ENCODE results near the gene ELP4.
"Not testable (repeated sequence)": the region's sequence is repeated elsewhere in the genome, so short reads cannot be mapped to it uniquely, and the experiment has no call there.

DNA sequence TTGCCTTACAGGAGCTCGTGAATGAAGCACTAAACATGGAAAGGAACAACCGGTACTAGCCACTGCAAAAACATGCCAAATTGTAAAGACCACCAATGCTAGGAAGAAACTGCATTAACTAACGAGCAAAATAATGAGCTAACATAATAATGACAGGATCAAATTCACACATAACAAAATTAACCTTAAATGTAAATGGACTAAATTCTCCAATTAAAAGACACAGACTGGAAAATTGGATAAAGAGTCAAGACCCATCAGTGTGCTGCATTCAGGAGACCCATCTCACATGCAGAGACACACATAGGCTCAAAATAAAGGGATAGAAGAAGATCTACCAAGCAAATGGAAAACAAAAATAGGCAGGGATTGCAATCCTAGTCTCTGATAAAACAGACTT lies 66.2 kb downstream of the ELP4 start:
- TF ChIP-seq, protein P1, sequence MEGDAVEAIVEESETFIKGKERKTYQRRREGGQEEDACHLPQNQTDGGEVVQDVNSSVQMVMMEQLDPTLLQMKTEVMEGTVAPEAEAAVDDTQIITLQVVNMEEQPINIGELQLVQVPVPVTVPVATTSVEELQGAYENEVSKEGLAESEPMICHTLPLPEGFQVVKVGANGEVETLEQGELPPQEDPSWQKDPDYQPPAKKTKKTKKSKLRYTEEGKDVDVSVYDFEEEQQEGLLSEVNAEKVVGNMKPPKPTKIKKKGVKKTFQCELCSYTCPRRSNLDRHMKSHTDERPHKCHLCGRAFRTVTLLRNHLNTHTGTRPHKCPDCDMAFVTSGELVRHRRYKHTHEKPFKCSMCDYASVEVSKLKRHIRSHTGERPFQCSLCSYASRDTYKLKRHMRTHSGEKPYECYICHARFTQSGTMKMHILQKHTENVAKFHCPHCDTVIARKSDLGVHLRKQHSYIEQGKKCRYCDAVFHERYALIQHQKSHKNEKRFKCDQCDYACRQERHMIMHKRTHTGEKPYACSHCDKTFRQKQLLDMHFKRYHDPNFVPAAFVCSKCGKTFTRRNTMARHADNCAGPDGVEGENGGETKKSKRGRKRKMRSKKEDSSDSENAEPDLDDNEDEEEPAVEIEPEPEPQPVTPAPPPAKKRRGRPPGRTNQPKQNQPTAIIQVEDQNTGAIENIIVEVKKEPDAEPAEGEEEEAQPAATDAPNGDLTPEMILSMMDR (IDR thresholded peaks at IDR 0.05) = not testable (repeated sequence)
- not testable (repeated sequence) for TF ChIP-seq POLR2A (IDR thresholded peaks at IDR 0.05)
